NCI-H69 (cell line): ENCODE measurements around the gene PHF1.

Experiments used
- DNase-seq: peaks from one replicate; lab custom pipeline; 2025; lab: John Stamatoyannopoulos, UW

The PHF1 gene

DNA sequence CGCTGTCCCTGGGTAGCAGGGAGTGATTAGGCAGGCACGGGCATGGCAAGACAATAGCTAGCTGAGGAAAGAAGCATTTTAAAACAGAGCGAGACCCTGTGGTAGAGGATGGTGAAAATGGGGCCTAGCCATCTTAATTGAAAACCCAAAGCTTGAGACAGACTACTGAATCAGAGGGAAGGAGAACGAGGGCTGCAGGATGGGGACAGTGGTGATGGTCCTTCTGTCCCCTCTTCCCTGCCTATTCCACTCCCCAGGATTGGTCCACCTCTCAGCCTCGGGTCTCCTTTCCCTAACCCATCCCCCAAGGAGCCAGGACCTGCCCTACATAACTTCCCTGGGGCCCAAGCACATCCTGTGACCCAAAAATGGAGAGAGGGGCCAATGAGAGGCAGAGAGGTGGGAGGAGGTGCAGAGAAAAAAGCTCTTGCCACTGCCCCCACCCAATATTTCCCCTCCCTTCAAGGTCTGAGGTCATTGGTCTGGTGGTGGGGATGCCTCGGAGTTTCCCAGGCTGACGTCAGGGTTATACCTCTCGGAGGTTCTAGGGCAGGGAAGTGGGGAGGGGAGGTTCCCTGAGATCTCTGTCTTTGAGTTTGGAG, 8.0 kb downstream of the PHF1 start:
- DNase-seq = peak; percentile 60

DNA sequence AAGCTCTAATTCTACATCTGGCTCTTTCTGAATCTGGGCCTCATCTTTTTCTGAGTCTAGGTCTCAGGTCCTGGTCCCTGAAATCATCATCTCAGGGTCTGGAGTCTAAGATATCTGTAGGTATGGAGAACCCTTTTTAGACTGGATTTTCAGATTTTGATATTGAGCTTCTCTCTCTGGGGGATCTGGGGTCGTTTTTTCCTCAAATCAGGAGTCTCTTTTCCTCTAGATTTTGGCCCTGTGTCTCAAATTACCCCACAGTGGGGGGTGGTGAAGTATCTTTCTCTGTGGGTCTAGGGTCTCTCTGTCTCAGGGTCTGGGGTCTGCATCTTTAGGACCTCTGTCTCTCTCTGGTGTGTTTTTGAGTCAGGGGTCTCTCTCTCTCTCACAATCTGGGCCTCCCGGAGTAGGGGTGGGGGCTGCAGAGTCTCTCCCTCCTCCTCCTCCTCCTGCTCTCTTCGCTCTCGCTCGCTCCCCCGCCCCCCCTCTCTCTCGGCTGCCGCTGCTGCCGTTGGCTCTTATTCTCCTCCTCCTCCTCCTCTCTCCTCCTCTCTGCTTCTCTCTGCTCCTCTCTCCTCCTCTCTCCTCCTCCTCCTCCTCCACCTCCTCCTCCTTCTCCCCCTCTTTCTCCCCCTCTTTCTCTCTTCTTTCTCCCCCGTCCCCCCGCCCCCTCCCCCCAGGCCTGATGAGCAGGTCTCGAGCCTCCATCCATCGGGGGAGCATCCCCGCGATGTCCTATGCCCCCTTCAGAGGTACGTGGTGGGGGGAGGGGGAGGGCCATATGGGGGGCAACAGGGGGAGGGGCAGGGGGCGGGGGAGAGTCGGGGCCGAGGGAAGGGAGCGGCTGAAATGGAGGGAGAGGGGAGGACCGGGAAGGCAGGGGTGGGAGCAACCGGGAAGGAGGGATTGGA, 9.0 kb downstream of the PHF1 start, which contains the start of gene SYNGAP1:
Gene SYNGAP1, plus strand, starts transcription at position 486 of the 911 bp plus-strand sequence. Its CDS starts 200 bp downstream, at position 686.
- DNase-seq = peak; percentile 89

DNA sequence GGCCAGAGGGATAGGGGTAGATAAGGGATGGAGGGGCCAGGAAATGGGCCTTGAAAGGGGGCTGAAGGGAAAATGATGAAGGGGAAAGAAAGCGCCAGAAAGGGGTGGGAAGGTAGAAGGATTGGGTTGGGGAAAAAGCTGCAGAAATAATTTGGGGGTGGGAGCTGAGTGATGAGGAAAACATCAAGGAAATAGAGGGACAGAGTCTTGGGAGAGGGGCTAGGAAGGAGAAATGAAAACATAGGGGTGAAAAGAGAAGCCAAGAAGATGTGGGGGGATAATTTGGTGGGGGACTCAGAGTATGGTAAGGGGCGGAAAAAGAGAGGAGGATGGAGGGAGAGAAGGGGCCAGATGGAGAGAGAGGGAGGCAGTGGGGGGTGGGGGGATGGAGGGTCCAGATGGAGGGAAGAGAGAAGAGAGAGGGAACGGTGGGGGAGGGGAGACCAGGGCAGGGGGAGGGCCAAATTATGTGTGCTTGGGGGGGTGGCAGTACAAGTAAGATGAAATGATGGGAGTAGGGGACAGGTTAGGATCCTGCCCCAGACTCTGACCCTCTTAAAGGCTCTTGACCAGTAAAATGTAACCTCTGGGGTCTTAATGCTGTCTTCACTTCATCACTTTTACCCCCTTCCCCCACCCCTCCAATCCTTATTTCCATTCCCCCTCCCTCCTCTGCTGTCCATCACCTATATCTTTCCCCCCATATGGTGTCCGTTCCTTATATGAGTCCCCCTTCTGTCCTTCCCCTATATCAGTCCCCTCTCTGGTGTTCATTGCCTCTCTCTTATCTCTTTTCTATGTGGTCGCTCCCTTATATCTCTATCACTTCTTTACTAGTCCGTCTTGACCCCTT, 9.9 kb downstream of the PHF1 start:
- peak; percentile 69 for DNase-seq

DNA sequence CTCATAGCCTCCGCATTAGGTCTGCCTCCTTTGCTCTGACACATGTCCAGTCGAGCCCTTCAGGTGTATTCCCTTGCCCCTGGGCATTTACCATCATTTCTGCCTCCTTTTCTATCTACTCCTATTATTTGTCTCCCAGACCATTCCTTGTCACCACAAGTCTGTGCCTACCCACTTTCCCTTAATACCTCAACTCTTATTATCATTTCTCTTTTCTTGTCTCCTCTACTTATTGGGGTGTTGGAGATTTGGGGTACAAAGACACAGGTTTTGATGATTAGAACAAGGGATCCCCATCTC, 10.5 kb downstream of the PHF1 start:
- no peak for DNase-seq

DNA sequence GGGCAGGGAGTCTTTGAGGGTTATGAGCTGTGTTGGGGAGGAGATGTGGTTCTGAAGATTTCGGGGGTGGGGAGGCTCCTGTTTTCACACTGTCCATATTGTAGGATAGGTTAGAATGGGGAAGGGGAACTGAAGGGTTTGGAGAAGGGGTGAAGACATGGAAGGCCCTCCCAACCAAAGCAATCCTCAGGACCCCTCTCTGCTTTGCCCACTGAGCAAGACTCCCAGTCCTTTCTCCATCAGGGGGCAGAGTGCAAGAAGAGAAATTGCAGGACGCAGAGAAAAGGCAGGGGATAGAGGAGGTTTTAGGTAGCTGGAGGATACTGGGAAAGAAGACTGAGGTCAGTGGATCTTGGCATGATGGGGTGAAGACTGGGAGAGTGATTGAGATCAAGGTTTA, 13.0 kb downstream of the PHF1 start:
- DNase-seq = no peak

DNA sequence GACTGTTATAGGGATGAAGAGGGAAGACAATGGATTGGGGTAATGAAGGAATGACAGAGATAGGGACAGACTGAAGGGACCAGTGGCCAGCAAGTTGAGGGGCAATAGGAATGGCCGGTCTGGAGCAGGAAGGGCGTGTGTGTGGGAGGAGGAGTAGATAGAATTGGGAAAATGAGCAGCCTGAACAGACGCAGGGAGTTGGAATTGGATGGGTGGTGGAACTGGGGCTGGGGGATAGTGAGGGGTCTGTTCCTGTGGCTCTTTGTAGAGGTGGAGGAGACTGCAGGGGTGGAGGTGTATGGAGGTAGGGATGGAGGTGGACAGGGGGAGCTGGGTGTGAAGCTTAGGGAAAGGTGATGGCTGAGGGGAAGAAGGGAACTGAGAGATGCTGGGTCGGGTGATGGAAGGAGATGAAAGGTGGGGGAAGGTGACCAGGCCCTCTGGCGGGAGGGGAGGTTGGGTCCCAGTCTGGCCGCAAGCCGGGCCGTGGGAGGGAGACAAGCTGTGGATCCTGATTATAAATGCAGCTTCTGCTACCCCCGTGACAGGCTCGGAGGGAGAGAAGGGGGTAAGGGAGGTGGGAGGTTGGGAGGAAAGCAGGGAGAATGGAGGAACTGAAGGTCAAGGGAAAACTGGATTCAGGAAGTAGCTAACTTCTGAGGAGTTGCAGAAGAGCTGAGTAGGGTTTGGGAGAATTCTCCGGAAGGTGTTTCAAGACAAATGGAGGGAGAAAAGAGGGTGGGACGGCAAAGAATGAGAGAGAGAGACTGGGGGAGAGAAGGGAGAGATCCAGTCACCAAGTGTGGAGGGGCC, 14.2 kb downstream of the PHF1 start:
- DNase-seq = no peak

DNA sequence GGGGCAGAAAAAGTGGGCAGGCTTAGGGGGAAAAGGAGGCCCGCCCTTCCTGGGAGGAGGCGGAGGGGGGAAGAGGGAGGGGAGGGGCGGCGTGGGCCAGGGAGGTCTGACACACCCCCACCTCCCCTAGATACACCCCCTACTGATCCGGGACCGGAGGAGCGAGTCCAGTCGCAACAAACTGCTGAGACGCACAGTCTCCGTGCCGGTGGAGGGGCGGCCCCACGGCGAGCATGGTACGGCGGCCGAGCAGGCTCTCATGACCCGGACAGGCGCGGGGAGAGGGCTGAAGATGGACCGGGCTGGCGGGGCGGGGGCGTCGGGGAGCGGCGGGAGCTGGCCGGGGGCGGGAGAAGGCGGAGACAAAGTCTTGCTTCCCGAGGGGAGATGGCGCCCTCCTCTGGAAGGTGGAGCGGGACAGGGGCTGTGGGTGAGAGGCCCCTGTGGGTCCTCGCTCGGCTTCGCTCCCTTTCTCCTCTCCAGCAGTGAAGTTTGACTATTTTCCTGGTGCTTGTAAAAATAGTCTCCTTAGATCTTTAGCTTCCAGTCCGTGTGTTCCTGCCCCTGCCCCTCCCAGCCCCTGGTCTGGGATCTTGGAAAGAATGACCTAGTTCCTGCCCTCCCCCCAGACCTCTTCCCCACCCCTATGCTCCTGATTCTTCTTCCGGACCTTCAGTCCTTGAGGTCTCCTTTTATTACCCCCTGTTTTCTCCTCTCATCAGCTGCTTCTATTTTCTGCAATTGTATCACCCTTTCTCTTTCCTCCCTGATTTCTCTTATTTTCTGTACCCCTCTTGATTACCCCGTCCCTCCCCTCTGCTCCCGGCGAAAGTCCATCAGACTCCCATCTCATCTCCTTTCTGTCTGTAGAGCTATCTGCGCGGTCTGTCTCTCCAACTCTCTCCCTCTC, 15.1 kb downstream of the PHF1 start:
- DNase-seq = peak; percentile 96

DNA sequence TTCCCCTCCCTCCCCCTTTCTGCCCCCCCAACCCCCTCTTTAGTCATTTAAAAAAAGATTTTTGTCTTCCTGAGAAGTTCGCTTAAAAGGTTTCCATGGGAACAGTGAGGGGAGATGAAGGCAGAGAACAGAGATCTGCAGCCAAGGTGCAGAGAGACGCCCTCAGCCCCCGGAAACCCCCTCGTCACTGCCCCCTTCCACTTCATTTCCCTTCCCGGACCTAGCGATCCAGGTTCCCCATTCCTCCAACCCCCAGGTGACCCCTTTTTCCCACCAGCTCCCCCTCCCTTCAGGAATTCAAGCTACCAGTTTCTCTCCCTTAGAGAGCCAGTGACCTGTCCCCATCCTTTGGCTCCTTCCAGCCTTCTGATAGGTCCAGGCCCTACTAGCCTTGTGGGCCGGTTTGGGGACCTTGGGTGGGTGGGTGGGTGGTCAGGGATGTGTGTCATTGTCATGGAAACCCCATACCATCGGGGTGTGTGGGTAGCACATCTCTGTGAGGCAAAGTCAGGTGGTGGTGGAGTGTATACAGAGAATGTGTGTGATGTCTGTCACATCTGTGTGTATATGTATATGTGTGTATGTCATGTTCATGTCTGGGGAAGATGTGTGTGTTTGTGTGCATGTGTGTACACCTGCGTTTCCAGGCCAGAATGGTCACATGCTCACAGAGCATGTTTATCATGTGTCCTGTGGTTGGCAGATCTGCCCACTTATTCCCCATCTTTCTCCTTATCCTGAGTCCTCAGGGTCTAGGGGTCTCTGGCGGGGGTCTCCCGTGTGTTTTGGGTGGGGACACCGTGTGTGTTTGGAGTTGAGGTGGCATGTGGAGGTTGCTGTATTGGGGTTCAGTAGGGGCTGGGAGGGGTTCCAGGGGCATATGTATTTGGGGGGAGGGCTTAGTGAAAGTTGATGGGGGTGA, 16.0 kb downstream of the PHF1 start:
- DNase-seq = peak; percentile 43

DNA sequence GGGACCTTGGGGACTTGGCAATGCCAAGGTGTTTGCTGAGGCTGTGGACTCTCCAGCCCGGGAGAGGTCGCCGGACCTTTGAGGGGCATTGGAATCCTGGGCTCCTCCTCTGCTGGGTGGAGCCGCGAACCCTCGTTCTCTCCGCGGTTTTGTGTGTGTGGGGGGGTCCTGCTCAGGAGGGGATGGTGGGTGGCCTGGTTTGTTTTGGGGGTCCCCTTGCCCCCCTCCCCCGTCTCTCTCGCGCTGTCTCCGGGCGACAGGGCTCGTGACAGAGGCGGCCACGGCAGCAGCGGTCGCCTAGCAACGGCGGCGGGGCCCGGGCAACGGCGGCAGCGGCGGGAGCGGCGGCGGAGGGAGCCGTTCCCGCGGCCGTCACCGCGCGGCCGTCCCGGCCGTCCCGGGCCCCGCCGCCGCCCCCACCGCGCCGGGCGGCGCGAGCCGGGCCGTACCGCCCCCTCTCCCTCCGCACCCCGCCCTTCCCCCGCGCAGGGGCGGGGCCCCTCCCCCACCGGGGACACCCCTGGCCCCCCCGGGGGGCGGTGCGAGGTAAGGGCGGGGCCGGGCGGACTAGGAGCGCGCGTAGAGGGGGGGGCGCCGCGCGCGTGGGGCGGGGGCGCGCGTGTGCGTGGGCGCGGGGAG, 16.9 kb downstream of the PHF1 start:
- DNase-seq = peak; percentile 80

DNA sequence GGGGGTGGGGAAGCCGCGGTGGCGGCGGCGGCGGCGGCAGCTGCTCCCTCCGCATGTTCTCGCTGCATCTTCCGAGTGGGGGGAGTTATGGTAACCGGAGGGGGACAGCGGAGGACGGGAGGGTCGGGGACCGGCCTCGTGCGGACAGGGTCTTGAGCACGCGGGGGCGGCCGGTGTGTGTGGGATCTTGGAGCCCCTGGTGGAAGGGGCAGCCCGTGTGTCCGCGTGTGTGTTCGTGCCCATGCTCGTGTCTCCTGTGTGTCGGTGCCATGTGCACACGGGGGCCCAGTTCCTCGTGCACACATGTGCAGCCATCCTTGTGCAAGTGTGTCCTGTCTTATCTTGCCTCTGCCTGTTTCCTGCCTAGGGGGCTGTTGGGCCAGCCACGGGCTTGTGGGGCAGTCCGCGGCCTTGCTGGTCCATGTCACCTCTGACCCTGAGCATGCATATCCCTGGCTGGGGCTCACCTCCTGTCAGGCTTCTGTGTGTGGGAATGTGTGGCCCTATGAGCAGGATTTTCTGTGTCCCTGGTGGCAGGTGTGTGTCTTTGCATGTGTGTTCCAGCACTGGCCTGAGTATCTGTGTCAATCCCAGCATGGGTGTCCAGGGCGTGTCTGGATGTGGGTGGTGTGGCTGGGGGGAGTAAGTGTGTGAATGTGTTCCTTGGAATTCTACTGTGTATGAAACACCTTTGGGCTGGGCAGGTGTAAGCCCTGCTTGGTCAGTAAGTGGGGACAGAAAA, 17.6 kb downstream of the PHF1 start:
- DNase-seq = peak; percentile 69

DNA sequence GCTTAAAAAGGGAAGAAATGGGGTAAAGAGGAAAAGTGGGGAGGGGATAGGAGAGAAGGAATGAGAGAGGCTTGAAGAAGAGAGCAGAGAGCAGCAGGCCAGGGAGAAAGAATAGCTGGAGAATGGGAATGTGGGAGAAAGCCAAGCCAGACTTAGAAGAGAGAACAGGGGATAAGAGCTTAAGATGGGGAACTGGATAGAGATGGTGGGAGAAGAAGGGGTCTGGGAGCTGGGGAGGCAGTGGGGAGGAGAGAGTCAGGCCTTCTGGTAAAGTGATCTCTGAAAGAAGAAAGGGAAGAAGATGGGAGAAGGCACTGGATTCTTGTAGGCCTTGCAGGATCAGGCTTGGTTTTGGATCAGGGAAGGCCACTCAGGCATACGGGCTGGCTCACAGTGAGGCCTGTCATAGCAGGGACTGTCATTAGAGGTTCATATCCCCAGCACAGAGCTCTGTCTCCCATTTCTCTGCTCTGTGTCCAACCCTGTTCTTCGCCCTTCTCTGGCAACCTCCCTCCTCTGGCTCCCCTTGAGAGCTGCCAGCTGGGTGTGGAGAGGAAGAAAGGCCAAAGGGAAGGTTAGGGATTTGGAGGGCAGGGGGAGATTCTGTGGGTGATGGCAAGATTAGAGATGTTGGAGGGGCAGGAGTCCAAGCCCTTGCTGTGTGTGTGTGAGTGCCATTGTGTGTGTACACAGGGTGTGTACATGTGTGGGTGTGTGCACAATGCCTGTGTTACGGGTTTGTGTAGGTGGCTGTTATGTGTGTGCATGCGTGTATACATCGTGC, 18.3 kb downstream of the PHF1 start:
- DNase-seq = no peak

DNA sequence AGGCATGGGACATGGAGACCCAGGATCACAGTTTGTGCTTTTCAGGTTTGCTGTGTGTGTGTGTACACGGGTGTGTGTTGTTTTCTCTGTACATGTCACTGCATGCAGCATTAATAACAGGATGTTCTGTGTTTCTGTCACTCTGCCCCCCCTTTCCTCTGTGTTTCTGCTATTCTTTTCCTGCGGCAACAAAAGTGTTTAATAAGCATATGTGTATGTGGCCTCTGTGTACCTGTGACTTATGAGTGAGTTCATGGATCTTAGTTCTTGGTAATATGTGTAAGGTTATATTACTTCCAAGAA, 18.9 kb downstream of the PHF1 start:
- DNase-seq = no peak

DNA sequence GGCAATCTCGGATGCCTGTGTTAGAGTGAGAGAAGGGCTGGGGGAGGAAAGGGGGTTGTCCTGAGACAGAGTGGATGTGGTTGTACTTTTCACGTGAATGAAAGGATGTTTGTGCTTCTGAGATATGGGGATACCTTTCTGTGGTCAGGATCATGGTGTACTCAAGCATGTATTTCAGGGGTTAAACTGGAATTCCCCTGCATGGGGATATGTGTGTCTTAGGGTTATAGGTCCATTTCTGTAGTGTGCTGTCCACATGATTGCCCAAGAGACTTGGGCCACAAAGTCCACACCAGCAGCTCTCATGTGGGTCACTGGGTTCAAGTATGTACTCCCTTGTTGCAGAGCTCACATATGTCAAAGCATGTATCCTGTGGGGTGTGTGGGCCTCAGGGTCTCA, 19.5 kb downstream of the PHF1 start:
- no peak for DNase-seq

DNA sequence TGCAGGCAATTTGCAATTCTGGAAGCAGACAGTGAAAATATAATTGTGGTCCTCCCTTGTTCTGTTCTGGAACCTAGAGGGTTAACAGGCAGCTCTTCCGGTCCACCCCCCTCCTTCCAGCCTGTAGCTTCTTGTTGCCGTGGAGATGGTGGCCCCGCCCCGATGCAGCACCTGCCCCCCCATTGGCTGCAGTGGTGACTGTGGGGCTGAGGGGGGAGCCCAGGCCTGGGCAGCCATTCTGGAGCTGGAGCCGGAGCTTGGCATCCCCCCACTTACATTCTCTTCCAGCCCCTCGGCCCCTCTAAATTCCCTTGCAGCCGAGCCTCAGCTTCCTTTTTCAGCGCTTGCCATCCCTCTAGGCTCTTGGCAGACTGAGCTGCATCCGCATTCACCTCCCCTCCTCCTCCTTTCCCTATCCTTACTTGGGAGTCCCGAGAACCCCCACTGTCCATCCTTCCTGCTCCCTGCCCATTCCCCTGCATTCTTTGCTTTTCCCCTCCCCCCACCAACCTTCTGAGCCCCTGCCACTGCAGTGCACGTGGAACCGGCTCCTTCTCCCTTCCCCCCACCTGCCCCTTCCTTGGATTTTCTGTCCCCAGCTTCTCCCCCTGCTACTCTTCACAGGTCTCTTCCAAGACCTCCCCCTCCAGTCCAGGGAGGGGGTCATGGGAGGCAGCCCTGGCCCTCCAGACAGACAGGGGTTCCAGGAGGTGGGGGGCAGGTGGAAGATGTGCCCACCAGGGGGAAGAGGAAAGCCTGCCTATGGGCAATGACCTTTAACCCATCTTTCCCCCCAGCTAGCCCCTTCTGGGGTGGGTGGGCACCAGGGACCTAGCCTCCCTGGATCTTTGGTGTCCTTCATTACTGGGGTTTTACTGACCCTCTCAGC, 20.4 kb downstream of the PHF1 start:
- DNase-seq = peak; percentile 85

DNA sequence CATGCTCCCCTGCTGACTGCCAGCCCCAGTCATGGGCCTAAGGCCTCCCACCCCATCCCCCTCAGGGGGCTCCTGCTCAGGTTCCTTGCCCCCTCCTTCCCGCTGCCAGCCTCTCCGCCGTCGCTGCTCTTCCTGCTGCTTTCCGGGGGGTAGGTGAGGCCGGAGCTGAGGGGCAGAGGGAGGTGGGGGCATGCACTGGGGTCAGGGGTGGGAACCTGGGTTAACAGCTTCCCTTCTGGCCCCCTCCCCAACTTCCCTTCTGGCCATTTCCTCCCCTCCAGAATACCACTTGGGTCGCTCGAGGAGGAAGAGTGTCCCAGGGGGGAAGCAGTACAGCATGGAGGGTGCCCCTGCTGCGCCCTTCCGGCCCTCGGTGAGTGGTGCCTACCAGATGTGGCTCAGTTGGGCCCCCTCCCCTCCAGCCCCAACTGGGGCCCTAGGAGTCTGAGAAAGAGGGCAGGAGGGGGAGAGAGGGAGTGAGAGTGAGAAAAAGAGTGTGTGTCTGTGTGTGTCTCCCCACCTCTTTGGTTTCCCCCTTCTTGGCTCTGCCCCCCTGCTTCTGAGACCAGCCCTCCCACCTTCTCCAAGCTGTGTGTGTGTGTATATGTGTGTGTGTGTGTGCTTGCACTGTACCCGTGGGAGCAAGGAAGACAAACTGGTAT, 21.2 kb downstream of the PHF1 start:
- DNase-seq = no peak

DNA sequence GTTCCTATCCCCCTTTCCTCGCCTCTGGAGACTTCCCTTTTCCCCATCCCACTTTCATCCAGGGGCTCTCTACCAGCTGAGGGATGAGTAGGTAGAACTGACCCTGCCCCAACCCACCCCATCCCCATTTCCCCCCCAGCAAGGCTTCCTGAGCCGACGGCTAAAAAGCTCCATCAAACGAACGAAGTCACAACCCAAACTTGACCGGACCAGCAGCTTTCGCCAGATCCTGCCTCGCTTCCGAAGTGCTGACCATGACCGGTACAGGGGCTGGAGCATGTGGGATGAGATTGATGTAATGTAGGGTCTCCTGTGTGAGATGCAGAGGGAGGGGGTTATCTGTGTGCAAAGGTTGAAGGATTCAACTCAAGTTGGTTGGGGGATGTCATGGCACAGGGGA, 21.7 kb downstream of the PHF1 start:
- DNase-seq = no peak
